Prostate gland (tissue), 2 donors: ENCODE results near the gene DCST2.

Experiments used
- POLR2AphosphoS5 ChIP-seq: sonication (generic); formaldehyde crosslinking; IDR thresholded peaks from one replicate; pipeline ENCODE4 v1.6.1; 2017; ENCODE audit warnings: antibody characterized with exemption
- TF ChIP-seq, protein P1 (sequence below), 4 experiments: fragments of 200-600 bp in 2 of 4; fragments of 450-650 bp in 2 of 4; sonication (generic) in 2 of 4; IDR thresholded peaks; 1 replicate in 3 of 4; 2 replicates in 1 of 4; pipeline ENCODE4 v1.5.1; 2016 to 2019; ENCODE audit warnings: antibody characterized with exemption in 4 of 4, mild to moderate bottlenecking in 2 of 4, moderate library complexity in 2 of 4

DNA sequence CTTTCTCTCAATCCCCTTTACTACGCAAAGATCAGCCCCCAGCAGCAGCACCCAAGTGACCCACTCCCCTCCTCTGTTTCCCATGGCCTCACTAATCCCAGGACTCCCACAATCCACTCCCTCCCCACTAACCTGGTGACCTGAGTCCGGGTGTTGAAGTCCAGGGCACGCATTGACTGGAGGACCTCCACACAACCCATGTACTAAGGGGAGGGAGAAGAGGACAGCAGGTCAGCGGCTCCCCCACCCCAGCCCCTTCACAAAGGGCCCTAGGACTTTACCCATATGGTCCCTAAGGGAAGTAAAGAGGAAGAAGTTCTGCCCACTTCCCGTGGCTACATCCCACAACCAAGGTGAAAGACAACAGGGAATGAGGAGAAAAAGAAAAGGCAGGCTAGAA lies 64.3 kb downstream of the DCST2 start:
- no peak for TF ChIP-seq POLR2AphosphoS5
- TF ChIP-seq, protein P1, sequence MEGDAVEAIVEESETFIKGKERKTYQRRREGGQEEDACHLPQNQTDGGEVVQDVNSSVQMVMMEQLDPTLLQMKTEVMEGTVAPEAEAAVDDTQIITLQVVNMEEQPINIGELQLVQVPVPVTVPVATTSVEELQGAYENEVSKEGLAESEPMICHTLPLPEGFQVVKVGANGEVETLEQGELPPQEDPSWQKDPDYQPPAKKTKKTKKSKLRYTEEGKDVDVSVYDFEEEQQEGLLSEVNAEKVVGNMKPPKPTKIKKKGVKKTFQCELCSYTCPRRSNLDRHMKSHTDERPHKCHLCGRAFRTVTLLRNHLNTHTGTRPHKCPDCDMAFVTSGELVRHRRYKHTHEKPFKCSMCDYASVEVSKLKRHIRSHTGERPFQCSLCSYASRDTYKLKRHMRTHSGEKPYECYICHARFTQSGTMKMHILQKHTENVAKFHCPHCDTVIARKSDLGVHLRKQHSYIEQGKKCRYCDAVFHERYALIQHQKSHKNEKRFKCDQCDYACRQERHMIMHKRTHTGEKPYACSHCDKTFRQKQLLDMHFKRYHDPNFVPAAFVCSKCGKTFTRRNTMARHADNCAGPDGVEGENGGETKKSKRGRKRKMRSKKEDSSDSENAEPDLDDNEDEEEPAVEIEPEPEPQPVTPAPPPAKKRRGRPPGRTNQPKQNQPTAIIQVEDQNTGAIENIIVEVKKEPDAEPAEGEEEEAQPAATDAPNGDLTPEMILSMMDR (IDR thresholded peaks at IDR 0.05) = no peak
